Pancreas (tissue), 10 donors: ENCODE results near the gene SLFN12L. TPM values are rescaled to one million over a fixed set of nuclear protein-coding genes. Genes with fewer than 3 reads are reported as not detected.

Experiments
- ATAC-seq, 4 donors: fragments of 200-7000 bp; cut with Tn5 transposase; one replicate each; pipeline versions ENCODE4 v1.8.0 to v1.9.1; 2020; ENCODE audit warnings: mild to moderate bottlenecking in 4 of 4, moderate library complexity in 4 of 4
- DNase-seq, 6 donors: peaks; one replicate each; pipeline ENCODE4 v3.0.0-alpha.2; 2020
- FAIRE-seq: peaks from 2 replicates; lab custom pipeline; 2012; peaks lifted over from hg19 to GRCh38; lab: Jason Lieb, UNC
- H3K27ac ChIP-seq, 4 donors: fragments of 200-600 bp; sonication (generic); 1 replicate in 3 of 4; 2 replicates in 1 of 4; pipeline versions ENCODE4 v1.5.0 to v1.8.0; 2020
- H3K27me3 ChIP-seq, 4 donors: fragments of 200-600 bp; one replicate each; pipeline ENCODE4 v1.8.0; 2021
- H3K36me3 ChIP-seq, 3 donors: fragments of 200-600 bp; sonication (generic) in 1 of 3; one replicate each; pipeline versions ENCODE4 v1.5.0 to v1.8.0; 2020 to 2021
- H3K4me1 ChIP-seq, 3 donors: fragments of 200-600 bp; one replicate each; pipeline ENCODE4 v1.8.0; 2021
- H3K4me3 ChIP-seq, 4 donors: fragments of 200-600 bp; sonication (generic) in 2 of 4; one replicate each; pipeline versions ENCODE4 v1.5.0 to v1.8.0; 2020 to 2021
- H3K9me3 ChIP-seq, 4 donors: fragments of 200-600 bp; one replicate each; pipeline ENCODE4 v1.8.0; 2021
- WGBS, 2 donors: extraction: QIAGEN DNeasy Blood & Tissue Kit; methylation state at CpG; one replicate each; pipeline ENCODE4 v1.1.7; 2013; 5-methylcytosine and 5-hydroxymethylcytosine counted together
- intact Hi-C, 3 donors: fragments of 100-400 bp; cut with DNase I; formaldehyde crosslinking; loops; one replicate each; pipeline versions ENCODE4 v1.11.1 to v1.14.2; 2022
- polyA plus RNA-seq, 2 donors: library from polyadenylated mRNA; stranded (reverse); fragments of 200-250 nt; gene quantifications; one replicate each; pipeline ENCODE4 v1.2.3, GENCODE V29; 2013
- total RNA-seq, 6 donors: library from RNA; stranded (reverse); fragmentation: NEBNext Ultra II Directional in 4 of 6; extraction: Animal tissue kit (Norgen Biotek cat#: 25700) in 4 of 6; gene quantifications; one replicate each; pipeline versions ENCODE4 v1.2.1 to v1.2.4, GENCODE V29; 2021 to 2023
- TF ChIP-seq, protein P1 (sequence below), 4 donors: fragments of 200-600 bp; sonication (generic) in 3 of 4; IDR thresholded peaks; one replicate each; pipeline versions ENCODE4 v1.5.0 to v1.8.0; 2021; ENCODE audit warnings: antibody characterized with exemption in 4 of 4
- donor health status: healthy with polysubstance abuse.
- donor health status: DM: no; HTN: no; CAD: no; lungs with moderate emphysema.
- donor health status: DM: no; HTN: no; CAD: no.
- donor health status: control.
- donor health status: control.
- donor health status: Bipolar disorder and iron deficiency.
- donor health status: DM: yes; HTN: yes; CAD: no.
- donor health status: DM: no; HTN: no; CAD: no.
- donor health status: DM: no; HTN: no; CAD: no.
- donor health status: DM: yes; HTN: yes; CAD: no.

Gene SLFN12L
- total and polyA plus RNA-seq, 8 donors = 0.08 to 0.95 (median 0.23) TPM; not detected in 1

DNA sequence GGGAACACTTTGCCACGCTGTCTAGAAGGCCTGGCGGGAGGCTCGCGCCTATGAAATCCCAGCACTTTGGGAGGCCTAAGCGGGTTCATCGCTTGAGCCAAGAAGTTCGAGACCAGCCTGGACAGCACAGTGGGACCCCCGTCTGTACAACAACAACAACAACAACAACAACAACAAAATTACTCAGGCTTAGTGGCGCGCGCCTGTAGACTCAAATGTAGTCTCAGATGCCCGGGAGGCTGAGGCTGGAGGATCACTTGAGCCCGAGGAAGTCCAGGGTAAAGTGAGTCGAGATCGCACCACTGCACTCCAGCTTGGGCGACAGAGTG is 88.6 kb downstream of the SLFN12L start:
- intact Hi-C loops = loop anchor here in 1 of 3 donors (10.0 kb wide), 1 partner anchor 46 kb away; no protein-coding TSS in a partner anchor
- Histone ChIP-seq H3K4me3 (peak overlapping the region in 3 of 4 donors; percentile 20 to 58 (median 42)), H3K4me1 (peaks cover 0 to 4% (median 0%) of the 10 kb centered on the region in 3 donors), H3K27me3 (peaks cover 0 to 9% (median 0%) of the 10 kb centered on the region in 4 donors), H3K9me3 (no peaks in the 10 kb centered on the region), H3K36me3 (no peaks in the 10 kb centered on the region), H3K27ac (peak overlapping the region in 1 of 4 donors; percentile 57)
- TF ChIP-seq, protein P1, sequence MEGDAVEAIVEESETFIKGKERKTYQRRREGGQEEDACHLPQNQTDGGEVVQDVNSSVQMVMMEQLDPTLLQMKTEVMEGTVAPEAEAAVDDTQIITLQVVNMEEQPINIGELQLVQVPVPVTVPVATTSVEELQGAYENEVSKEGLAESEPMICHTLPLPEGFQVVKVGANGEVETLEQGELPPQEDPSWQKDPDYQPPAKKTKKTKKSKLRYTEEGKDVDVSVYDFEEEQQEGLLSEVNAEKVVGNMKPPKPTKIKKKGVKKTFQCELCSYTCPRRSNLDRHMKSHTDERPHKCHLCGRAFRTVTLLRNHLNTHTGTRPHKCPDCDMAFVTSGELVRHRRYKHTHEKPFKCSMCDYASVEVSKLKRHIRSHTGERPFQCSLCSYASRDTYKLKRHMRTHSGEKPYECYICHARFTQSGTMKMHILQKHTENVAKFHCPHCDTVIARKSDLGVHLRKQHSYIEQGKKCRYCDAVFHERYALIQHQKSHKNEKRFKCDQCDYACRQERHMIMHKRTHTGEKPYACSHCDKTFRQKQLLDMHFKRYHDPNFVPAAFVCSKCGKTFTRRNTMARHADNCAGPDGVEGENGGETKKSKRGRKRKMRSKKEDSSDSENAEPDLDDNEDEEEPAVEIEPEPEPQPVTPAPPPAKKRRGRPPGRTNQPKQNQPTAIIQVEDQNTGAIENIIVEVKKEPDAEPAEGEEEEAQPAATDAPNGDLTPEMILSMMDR (IDR thresholded peaks at IDR 0.05) = no peak
- ATAC-seq (peak in 2 of 4 donors; percentile 3 to 4), FAIRE-seq (no peak), DNase-seq (no peak)
- 20 to 24% methylated on average over 15 to 16 of the region's 16 CpGs for WGBS, 2 donors

DNA sequence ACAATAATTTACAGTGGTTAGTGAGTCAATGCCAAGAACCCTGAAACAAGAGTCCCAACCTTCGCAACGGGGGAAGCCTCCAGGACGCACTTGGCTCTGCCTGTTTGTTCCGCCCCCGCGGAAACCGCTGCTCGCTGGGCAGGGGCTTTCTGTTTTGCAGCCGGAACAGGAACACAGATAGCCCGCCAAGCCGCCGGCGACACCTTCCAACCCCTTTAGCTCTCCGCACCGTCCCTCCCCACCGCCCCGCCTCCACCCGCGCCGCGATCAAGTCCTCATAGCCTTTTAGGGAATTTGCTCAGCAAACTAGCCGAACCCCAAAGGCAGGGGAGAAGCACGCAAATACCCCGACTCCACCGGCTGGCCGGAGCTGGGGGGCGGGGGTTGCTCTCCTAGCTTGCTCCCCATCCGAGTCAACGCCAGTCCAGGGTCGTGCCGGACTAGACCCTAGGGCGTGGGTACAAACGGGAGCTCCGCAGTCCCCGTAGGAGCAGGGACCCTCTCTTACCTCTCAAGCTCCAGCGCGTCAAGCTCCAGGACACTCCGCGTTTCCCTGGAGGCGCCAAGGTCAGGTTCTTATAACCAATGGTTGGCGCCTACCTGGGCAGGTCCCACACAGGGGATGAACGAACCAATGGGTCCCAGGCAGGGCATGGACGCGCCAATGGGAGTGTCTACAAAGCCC is 89.1 kb downstream of the SLFN12L start, which contains the start of gene SLFN13:
Gene SLFN13 (minus strand): TSS at position 553 of the 685 bp plus-strand sequence. CDS start 3,086 bp downstream, outside the sequence.
- peak within 1 kb of the TSS; percentile 13 to 58 (median 31) for H3K4me3 ChIP-seq
- FAIRE-seq = no peak
- peak; percentile 93 to 97 (median 94) for ATAC-seq
- peaks cover 0 to 9% (median 0%) of the 10 kb centered on the region in 4 donors for H3K27me3 ChIP-seq
- TF ChIP-seq, protein P1 (IDR thresholded peaks at IDR 0.05) = no peak
- intact Hi-C loops = loop anchor here in 1 of 3 donors (10.0 kb wide), 1 partner anchor 46 kb away; no protein-coding TSS in a partner anchor
- peaks cover 0 to 4% (median 0%) of the 10 kb centered on the region in 3 donors for H3K4me1 ChIP-seq
- H3K36me3 ChIP-seq = no peaks in the 10 kb centered on the region
- no peaks in the 10 kb centered on the region for H3K9me3 ChIP-seq
- peak; percentile 49 to 84 (median 75) for DNase-seq
- WGBS, 2 donors = 2 to 3% methylated on average over 44 of the region's 44 CpGs
- peak within 1 kb of the TSS in 2 of 4 donors; percentile 34 to 57 for H3K27ac ChIP-seq

DNA sequence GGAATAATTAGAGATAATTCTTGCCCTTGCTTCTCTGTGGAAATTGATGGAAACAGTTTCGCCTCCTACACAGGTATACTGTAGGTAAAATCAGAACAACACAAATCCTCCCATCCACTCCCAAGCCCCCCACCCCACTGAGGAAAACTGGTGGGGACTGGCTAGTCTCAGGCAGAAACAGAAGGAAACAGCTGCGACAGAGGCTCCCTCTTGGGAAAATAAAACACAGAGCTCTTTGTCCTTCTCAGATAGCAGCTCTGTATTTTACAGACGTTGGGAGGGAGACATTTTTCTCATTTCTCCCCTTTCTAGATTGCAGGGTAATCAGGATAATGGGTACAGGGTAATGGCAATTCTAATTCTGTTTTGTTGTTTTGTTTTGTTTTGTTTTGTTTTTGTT is 90.0 kb downstream of the SLFN12L start:
- TF ChIP-seq, protein P1 (IDR thresholded peaks at IDR 0.05) = no peak
- no peak overlapping the region for H3K27ac ChIP-seq
- H3K27me3 ChIP-seq = peaks cover 0 to 9% (median 0%) of the 10 kb centered on the region in 4 donors
- no peak for DNase-seq
- no peak for ATAC-seq
- no peak for FAIRE-seq
- H3K4me3 ChIP-seq = peak overlapping the region in 2 of 4 donors; percentile 13 to 58
- H3K36me3 ChIP-seq = no peaks in the 10 kb centered on the region
- H3K4me1 ChIP-seq = peaks cover 0 to 4% (median 0%) of the 10 kb centered on the region in 3 donors
- WGBS, 2 donors = 43 to 47% methylated on average over 3 of the region's 3 CpGs
- H3K9me3 ChIP-seq = no peaks in the 10 kb centered on the region
- intact Hi-C loops = loop anchor here in 1 of 3 donors (10.0 kb wide), 1 partner anchor 47 kb away; no protein-coding TSS in a partner anchor

DNA sequence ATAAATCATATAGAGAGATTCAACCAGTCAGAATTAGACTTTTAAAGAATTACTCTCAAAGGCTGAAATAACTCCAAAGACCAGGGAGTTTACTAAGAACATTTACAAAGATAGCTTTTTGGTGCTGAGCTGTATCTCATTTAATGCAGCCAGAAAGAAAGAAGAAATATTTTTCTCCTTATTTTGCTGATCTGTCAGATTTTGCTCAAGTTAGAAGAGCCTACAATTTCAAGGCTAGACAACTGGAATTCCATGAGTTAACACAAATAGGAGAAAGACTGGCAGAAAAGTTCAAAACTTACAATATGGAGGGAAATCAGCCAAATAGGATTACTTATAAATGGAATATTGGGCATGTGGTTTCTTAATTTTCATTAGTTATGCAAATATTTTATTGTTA is 99.0 kb downstream of the SLFN12L start:
- no peak overlapping the region for H3K4me3 ChIP-seq
- FAIRE-seq = no peak
- DNase-seq = no peak
- intact Hi-C loops = no loop called here
- no peaks in the 10 kb centered on the region for H3K27me3 ChIP-seq
- H3K9me3 ChIP-seq = no peaks in the 10 kb centered on the region
- TF ChIP-seq, protein P1 (IDR thresholded peaks at IDR 0.05) = no peak
- no peak overlapping the region for H3K27ac ChIP-seq
- H3K36me3 ChIP-seq = no peaks in the 10 kb centered on the region
- ATAC-seq = no peak
- peaks cover 0 to 5% (median 0%) of the 10 kb centered on the region in 3 donors for H3K4me1 ChIP-seq
